Heart left ventricle (tissue), 16 donors: ENCODE results near the gene STC2. TPM values are rescaled to one million over a fixed set of nuclear protein-coding genes. Genes with fewer than 3 reads are reported as not detected.

Source experiments
- ATAC-seq, 4 donors: fragments of 200-7000 bp; cut with Tn5 transposase; one replicate each; pipeline ENCODE4 v1.9.1; 2020 to 2022; ENCODE audit warnings: moderate library complexity in 4 of 4, mild to moderate bottlenecking in 3 of 4, moderate number of reproducible peaks in 1 of 4
- DNase-seq, 5 donors: peaks; one replicate each; pipeline ENCODE4 v3.0.0-alpha.2; 2020
- H3K27ac ChIP-seq, 12 donors: fragments of 200-600 bp; sonication (generic) in 4 of 12; one replicate each; pipeline versions ENCODE4 v1.5.0 to v1.8.0; 2016 to 2022; ENCODE audit warnings: mild to moderate bottlenecking in 2 of 12
- H3K27me3 ChIP-seq, 9 donors: fragments of 200-600 bp; sonication (generic) in 2 of 9; one replicate each; pipeline versions ENCODE4 v1.5.1 to v1.8.0; 2016 to 2022; ENCODE audit warnings: mild to moderate bottlenecking in 3 of 9
- H3K36me3 ChIP-seq, 9 donors: fragments of 200-600 bp; sonication (generic) in 2 of 9; one replicate each; pipeline versions ENCODE4 v1.5.0 to v1.8.0; 2018 to 2022; ENCODE audit warnings: mild to moderate bottlenecking in 2 of 9
- H3K4me1 ChIP-seq, 12 donors: fragments of 200-600 bp; sonication (generic) in 4 of 12; one replicate each; pipeline versions ENCODE4 v1.5.0 to v1.8.0; 2016 to 2022; ENCODE audit warnings: mild to moderate bottlenecking in 3 of 12
- H3K4me3 ChIP-seq, 12 donors: fragments of 200-600 bp; sonication (generic) in 4 of 12; one replicate each; pipeline versions ENCODE4 v1.5.0 to v1.8.0; 2017 to 2022; ENCODE audit warnings: mild to moderate bottlenecking in 9 of 12, moderate library complexity in 4 of 12
- H3K9me3 ChIP-seq, 12 donors: fragments of 200-600 bp; sonication (generic) in 4 of 12; one replicate each; pipeline versions ENCODE4 v1.5.0 to v1.8.0; 2016 to 2022; ENCODE audit warnings: mild to moderate bottlenecking in 1 of 12
- CTCF ChIP-seq, 12 donors: fragments of 200-600 bp; sonication (generic) in 4 of 12; IDR thresholded peaks; one replicate each; pipeline versions ENCODE4 v1.5.0 to v1.8.0; 2018 to 2022; ENCODE audit warnings: antibody characterized with exemption in 12 of 12, mild to moderate bottlenecking in 5 of 12
- POLR2A ChIP-seq, 2 donors: fragments of 450-650 bp; IDR thresholded peaks; one replicate each; pipeline ENCODE4 v1.6.1; 2017; ENCODE audit warnings: antibody characterized with exemption in 2 of 2, mild to moderate bottlenecking in 2 of 2, moderate library complexity in 2 of 2
- WGBS, 4 donors: extraction: QIAGEN DNeasy Blood & Tissue Kit in 2 of 4; methylation state at CpG; one replicate each; pipeline versions ENCODE4 v1.1.5 to v1.1.7; 2013 to 2018; 5-methylcytosine and 5-hydroxymethylcytosine counted together
- intact Hi-C, 10 donors: fragments of 100-400 bp; cut with DNase I; formaldehyde crosslinking; loops; one replicate each; pipeline versions ENCODE4 v1.11.1 to v1.14.2; 2022
- polyA plus RNA-seq, 2 donors: library from polyadenylated mRNA; stranded (reverse); fragments of 200-250 nt; gene quantifications; one replicate each; pipeline ENCODE4 v1.2.3, GENCODE V29; 2013
- total RNA-seq, 9 donors: library from RNA; depleted of rRNA in 2 of 9; stranded (reverse); fragments of >200 nt in 2 of 9; fragmentation: NEBNext Ultra II Directional in 3 of 9; extraction: Animal tissue kit (Norgen Biotek cat#: 25700) in 3 of 9; gene quantifications; one replicate each; pipeline versions ENCODE4 v1.1.0 to v1.2.4, GENCODE V29; 2016 to 2023
- donor health status: ischemic (EF 13 %, LVEDD 7.1; RV severe dilation, severe dysfunction).
- donor health status: healthy with polysubstance abuse.
- donor health status: DM: no; HTN: yes; CAD: no.
- donor health status: DM: no; HTN: no; CAD: no.
- donor health status: ischemic (EF 25% LVEDD 6.9; RV normal size, moderate dysfunction).
- donor health status: ischemic (EF 25% LVEDD 5.7; RV mildly dilated, moderate dysfunction).
- donor health status: healthy.
- donor health status: DM: yes; HTN: yes; CAD: no.
- donor health status: ischemic (EF 35%, LVEDD 5.7; RV mildly dilated, moderate dysfunction).
- donor health status: nonischemic (EF 11% LVEDD 7.7; RV severe dilation, severe dysfunction).
- donor health status: DM: yes; HTN: yes; CAD: no.
- donor health status: PGD.
- donor health status: ischemic (EF 29% LVEDD 5.4; RV normal size, mild dysfunction).
- donor health status: nonischemic (EF 23%, LVEDD 6.1; RV moderate dilation, normal function).

The STC2 gene
- total and polyA plus RNA-seq, 11 donors: 3.9 to 15.2 (median 8.6) TPM

GRCh38 chr5:173294673-173295320 is 33.4 kb downstream of the STC2 start:
- no peaks in the 10 kb centered on the region for H3K9me3 ChIP-seq
- H3K4me1 ChIP-seq: peaks cover 0 to 21% (median 8%) of the 10 kb centered on the region in 12 donors
- intact Hi-C loops: loop anchor here (1.0 to 10.0 kb wide), 10 partner anchors 36 to 1020 kb away; partner anchors contain the start of gene C5orf47 (in 3 of the 10)
- TF ChIP-seq CTCF (IDR thresholded peaks at IDR 0.05) (no peak), POLR2A (IDR thresholded peaks at IDR 0.05) (no peak)
- H3K27me3 ChIP-seq: peaks cover 0 to 28% (median 0%) of the 10 kb centered on the region in 9 donors
- H3K36me3 ChIP-seq: no peaks in the 10 kb centered on the region
- no peak for ATAC-seq
- H3K27ac ChIP-seq: no peak overlapping the region
- 80 to 82% (median 81%) methylated on average over 10 of the region's 10 CpGs for WGBS, 4 donors
- no peak overlapping the region for H3K4me3 ChIP-seq
- no peak for DNase-seq

- no peaks in the 10 kb centered on the region for H3K9me3 ChIP-seq
- peak overlapping the region in 5 of 12 donors; percentile 5 to 32 (median 11) for H3K4me3 ChIP-seq
- intact Hi-C loops: loop anchor here in 9 of 10 donors (1.0 to 10.0 kb wide), 8 partner anchors 37 to 1021 kb away; partner anchors contain the start of gene C5orf47 (in 3 of the 9)
- no peak overlapping the region for H3K27ac ChIP-seq
- H3K27me3 ChIP-seq: peaks cover 0 to 28% (median 0%) of the 10 kb centered on the region in 9 donors
- TF ChIP-seq CTCF (IDR thresholded peaks at IDR 0.05) (peak; percentile 77 to 96 (median 86)), POLR2A (IDR thresholded peaks at IDR 0.05) (no peak)
- peak; percentile 60 to 86 (median 72) for DNase-seq
- H3K36me3 ChIP-seq: no peaks in the 10 kb centered on the region
- 17% methylated on average over 36 to 37 of the region's 37 CpGs for WGBS, 4 donors
- peak; percentile 11 to 65 (median 46) for ATAC-seq
- H3K4me1 ChIP-seq: peaks cover 0 to 21% (median 8%) of the 10 kb centered on the region in 12 donors
These were observed 34.2 kb downstream of the STC2 start for GRCh38 chr5:173293817-173294672.

GRCh38 chr5:173291722-173292658 is 36.2 kb downstream of the STC2 start:
- TF ChIP-seq CTCF (IDR thresholded peaks at IDR 0.05) (no peak), POLR2A (IDR thresholded peaks at IDR 0.05) (no peak)
- Histone ChIP-seq H3K4me1 (peaks cover 0 to 21% (median 8%) of the 10 kb centered on the region in 12 donors), H3K9me3 (no peaks in the 10 kb centered on the region), H3K27me3 (peaks cover 0 to 34% (median 0%) of the 10 kb centered on the region in 9 donors), H3K36me3 (no peaks in the 10 kb centered on the region), H3K27ac (no peak overlapping the region), H3K4me3 (no peak overlapping the region)
- no peak for DNase-seq
- WGBS, 4 donors: 78 to 89% (median 80%) methylated on average over 9 of the region's 9 CpGs
- intact Hi-C loops: loop anchor here in 7 of 10 donors (5.0 to 10.0 kb wide), 4 partner anchors 280 to 1023 kb away; partner anchors contain the start of gene C5orf47 (in 3 of the 7)
- no peak for ATAC-seq
